NCI-H526 treated with DMSO at 0.1 percent for 48 hours (cell line): ENCODE data around the gene CCDC91.

Source experiments
- DNase-seq: peaks from one replicate; lab custom pipeline; 2025; lab: John Stamatoyannopoulos, UW

Gene CCDC91

DNA sequence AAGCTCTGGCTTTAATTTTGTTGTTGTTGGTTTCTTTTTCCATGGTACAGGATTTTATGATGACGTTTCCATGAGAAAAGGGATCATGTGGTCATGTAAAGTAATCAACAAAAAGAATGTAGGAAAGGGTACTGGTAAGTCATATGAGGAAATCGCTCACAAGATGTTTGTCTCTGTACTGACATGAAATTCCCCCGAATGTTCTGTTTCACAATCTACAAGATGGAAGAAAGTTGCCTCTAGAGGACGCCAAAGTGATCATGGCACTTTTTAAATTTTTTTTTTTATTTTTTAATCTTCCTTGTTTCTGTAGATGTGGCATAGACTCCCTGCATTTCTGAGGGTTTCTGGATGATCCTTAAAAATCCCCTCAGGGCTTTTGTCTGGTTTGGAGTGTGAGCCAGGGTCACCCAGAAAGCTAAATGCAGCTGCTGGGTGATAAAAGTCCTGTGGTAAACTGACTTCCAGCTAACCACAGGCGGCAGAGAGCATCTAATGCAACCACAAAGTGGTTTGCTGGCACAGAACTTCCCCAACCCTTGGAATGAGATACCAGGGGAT lies 393.5 kb downstream of the CCDC91 start:
- no peak for DNase-seq

DNA sequence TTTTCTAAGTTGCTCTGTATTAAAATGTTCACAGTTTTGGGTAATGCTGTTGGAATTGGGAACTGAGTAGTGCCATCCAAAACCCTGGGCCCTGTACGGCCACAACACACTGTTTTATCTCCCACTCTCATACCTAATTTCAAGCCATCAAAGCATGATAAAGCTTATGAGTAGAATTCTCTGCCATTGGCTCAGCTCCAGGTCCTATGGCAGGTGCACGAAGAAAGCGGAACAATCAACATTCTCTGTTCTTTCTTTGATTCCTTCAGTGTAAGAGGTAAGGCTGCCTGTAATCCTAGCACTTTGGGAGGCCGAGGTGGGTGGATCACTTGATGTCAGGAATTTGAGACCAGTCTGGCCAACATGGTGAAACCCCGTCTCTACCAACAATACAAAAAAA lies 394.9 kb downstream of the CCDC91 start:
- DNase-seq = no peak

DNA sequence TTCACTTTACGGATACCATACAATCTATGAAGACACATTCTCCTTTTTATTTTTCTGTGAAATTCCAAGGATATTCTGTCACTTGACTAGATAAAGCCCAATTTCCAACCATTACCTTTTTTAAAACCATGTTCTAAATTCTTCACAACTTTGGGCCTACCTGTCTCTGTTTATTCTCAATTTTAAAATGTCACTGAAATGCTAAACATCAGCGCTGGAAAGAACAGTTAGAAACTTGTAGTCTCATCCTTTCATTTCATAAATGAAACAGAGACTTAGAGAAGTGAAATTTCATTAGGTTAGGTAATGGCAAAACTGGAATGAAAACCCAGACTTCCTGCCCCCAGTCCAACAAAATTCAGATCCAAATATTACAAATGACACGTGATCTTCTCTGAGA lies 396.2 kb downstream of the CCDC91 start:
- no peak for DNase-seq

DNA sequence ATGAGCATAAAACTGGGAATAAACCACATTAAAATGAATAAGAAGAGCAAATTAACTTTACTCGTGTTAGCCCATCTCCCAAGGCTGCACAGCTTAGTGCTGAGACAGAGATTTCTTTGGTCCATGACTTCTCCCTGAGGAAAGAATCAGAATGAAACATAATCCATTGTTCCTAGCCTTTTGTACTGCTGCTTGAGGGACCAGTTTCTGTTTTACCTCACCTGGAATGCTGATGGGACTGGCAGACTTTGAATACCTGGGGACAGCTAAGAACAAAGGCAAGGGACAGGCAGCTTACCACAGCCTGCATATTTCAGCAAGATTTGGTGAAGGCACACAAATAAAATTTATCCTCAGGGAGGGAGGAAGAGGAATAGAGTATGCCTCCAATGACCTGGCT lies 401.6 kb downstream of the CCDC91 start:
- DNase-seq = no peak
